ENCODE measurements around the gene SPACDR.
"Not testable (repeated sequence)": the region's sequence is repeated elsewhere in the genome, so short reads cannot be mapped to it uniquely, and the experiment has no call there.

Gene SPACDR

DNA sequence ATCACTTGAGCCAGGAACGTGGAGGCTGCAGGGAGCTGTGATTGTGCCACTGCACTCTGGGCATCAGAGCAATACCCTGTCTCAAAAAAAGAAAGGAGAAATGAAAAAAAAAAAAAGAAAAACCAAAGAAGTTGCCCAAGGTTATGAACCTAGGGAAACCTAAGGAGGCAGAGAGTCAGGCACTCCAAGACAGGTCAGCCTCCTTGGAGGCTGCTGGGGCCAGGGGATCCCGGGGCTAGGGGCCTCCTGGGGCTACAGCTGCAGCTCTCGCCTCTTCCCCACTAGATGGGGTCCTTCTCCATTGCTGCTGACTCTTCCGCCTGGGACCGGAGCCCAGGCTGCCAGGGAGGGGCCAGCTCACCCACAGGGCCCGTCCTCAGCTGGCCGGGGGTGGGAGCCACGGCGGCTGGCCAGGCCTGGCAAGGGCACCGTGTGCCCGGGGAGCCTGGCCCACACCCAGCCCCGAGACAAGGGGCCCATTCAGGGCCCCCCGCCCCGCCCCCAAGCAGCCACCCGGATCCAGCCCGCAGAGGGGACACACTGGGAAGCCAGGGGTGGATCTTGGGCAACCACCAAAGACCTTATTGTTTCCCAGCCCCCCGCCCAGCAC, 1.7 kb upstream of the SPACDR start:
- peak; percentile 78 for DNase-seq (ENCODE audit: low spot score)

DNA sequence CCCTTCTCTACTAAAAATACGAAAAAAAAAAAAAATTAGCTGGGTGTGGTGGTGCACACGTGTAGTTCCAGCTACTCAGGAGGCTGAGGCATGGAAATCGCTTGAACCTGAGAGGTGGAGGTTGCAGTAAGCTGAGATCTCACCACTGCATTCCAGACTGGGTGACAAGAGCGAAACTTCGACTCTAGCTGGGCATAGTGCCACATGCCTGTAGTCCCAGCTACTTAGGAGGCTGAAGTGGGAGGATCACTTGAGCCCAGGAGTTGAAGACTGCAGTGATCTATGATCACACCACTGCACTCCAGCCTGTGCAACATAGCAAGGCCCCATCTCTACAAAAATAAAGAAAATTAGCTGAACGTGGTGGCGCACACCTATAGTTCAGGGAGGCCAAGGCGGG, 1.2 kb upstream of the SPACDR start:
- no peak for DNase-seq (ENCODE audit: low spot score)

DNA sequence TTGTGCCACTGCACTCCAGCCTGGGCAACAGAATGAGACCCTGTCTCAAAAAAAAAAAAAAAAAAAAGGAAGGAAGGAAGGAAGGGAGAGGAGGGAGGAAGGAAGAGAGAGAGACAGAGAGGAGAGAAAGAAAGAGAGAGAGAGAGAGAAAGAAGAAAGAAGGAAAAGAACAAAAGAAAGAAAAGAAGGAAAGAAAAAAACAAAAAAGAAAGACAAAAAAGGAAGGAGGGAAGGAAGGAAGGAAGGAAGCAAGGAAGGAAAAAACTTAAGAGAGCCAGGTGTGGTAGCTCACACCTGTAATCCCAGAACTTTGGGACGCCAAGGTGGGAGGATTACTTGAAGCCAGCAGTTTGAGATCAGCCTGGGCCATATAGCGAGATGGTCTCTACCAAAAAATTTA, 731 bp upstream of the SPACDR start:
- no peak for DNase-seq (ENCODE audit: low spot score)

DNA sequence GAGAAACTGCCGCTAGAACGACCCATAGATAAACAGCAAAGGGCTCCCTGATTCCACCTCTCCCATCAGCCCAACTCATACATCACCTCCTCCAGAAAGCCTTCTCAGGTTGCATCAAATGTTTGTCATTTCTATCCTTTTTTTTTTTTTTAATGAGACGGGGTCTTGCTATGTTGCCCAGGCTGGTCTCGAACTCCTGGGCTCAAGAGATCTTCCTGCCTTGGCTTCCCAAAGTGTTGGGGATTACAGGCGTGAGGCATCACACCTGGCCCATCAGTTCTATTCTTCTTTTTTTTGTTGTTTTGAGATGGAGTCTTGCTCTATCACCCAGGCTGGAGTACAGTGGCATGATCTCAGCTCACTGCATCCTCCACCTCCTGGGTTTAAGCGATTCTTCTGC, 7.0 kb downstream of the SPACDR start:
- no peak for DNase-seq (ENCODE audit: low spot score)

DNA sequence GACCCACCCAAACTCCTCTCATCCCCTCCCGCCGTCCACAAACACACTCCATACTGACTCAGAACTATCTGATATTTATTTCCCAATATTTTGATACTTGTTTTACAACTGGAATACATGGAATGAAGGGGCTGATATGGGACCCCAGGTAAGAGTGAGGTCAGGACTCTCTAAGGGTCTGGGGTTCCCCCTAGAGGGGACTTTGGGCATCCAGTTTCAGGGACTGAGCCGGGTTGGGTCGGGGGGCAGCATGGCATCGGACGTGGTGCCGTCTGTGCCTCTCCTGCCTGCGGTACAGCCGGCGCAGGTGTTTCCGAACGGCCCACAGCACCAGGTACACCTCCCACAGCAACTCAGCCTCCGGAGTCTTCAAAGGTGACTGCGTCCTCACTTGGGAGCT, 7.5 kb downstream of the SPACDR start:
- no peak for DNase-seq (ENCODE audit: low spot score)

DNA sequence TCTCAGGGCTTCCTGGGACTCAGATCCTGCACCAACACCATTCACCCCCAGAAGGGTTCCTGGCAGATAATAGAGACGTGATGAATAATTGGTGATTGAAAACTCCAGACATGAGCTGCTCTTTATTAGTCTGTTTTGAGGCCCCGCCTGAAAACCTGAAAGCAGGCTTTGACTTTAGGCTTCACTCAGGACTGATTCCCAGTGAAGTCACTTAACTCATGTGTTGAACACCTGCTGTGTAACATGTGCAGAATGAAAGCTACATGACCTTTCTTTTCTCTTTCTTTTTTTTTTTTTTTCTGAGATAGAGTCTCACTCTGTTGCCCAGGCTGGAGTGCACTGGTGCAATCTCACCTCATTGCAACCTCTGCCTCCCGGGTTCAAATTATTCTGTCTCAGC, 8.9 kb downstream of the SPACDR start:
- no peak for DNase-seq (ENCODE audit: low spot score)

DNA sequence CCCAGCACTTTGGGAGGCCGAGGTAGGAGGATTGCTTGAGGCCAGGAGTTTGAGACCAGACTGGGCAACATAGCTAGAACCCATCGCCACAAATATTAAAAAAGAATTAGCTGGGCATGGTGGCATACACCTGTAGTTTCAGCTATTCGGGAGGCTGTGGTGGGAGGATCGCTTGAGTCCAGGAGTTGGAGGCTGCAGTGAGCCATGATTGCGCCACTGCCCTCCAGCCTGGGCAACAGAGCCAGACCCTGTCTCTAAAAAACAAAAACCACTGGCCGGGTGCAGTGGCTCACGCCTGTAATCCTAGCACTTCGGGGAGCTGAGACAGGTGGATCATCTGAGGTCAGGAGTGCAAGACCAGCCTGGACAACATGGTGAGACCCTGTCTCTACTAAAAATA, 10.2 kb downstream of the SPACDR start:
- DNase-seq (ENCODE audit: low spot score), result not testable (repeated sequence)

DNA sequence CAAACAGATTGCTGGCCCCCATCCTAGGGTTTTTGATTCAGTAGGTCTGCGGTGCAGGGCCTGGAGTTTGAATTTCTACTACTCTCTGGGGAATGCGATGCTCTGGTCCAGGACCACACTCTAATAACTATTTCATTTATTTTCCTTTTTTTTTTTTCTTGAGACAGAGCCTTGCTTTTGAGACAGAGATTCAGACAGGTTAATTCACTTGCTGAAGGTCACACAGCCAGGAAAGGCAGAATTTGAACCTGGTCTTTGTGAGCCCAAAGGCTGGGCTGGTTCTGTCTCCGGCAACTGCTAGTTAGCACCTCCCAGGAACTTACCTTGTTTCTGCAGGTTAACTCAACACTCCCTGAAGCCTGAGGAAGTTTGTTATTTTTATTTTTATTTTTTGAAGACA, 11.5 kb downstream of the SPACDR start:
- no peak for DNase-seq (ENCODE audit: low spot score)

DNA sequence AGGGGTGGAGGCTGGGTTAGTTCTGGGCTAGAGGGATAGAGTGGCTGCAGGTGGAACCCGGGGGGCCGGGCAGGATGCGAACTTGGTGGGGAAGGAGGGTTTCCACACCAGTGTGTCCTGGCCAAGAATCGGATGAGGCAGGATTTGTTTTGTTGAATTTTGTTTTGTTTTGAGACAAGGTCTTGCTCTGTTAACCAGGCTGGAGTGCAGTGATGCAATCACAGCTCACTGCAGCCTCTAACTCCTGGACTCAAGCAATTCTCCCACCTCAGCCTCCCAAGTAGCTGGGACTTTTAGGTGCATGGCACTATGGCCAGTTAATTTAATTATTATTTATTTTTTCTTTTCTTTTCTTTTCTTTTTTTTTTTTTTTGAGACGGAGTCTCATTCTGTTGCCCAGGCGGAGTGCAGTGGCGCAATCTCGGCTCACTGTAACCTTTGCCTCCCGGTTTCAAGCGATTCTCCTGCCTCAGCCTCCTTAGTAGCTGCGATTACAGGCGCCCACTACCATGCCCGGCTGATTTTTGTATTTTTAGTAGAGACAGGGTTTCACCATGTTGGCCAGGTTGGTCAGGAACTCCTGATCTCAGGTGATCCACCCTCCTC, 14.8 kb downstream of the SPACDR start:
- no peak for DNase-seq (ENCODE audit: low spot score)

DNA sequence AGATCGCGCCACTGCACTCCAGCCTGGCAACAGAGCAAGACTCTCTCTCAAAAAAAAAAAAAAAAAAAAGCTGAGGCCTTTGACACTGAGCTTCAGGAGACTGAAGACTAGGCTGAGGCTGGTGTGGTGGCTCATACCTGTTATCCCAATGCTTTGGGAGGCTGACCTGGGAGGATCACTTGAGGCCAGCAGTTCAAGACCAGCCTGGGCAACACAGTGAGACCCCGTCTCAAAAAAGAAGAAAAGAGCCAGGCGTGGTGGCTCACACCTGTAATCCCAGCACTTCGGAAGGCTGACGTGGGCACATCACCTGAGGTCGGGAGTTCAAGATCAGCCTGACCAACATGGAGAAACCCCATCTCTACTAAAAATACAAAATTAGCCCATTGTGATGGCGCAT, 16.7 kb downstream of the SPACDR start:
- not testable (repeated sequence) for DNase-seq (ENCODE audit: low spot score)

DNA sequence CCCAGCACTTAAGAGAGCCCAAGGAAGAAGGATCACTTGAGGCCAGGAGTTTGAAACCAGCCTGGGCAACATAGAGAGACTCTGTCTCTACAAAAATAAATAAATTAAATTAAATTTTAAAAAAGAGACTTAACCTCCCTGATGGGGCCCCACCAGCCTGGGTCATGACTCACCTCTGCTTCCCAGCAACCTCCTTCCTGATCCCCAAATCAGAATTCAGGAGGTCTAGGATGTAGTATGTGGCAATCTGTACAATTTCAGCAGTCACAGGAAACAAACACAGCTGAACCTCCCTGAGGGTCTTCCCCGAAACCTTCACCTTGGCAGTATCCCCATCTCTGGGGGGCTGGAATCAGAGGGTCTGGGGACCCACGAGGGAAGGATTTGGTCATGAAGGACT, 18.0 kb downstream of the SPACDR start:
- DNase-seq (ENCODE audit: low spot score), result peak; percentile 68

DNA sequence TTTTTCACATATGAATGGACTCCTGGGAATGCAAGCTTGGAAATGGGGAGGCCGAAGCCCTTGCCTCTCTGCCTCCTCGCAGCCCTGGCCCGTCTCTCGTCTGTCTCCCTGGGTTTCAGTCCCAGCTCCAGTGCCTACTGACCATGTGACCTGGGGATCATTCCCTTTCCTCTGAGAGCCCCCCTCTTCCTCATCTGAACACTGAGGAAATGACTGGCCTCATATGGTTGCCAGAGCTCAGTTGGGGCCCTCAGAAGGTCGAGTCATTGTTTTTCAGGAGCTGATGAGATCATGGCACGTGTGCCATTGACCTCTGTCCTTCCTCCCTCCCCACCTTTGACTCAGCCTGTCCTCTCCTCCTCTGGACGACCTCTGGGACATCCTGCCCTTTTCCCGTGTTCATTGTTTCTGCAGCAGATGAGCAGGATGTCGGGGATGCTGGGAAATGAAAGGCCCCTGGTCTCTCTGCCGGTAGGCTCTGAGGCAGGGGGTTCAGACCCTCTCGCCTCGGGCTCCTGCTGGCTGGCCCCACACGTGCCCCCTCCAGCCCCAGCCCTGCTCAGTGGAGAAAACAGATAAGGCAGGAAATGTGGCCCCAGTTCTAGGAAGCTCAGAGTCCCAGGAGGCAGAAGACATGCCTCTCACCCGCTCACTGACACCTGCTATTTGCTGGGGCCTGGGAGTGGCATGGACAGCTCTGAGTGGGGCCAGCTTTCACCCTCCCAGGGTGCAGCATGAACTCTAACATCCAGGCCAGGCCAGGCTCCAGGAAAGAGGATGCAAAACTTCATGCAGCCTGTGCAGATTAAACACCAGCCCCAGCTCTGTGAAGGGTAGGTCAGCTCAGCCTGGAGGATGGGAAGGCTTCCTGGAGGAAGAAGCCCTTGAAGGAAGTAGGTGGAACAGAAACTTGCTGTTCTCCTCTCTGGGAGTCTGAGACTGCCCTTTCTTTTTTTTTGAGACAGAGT, 19.5 kb downstream of the SPACDR start:
- DNase-seq (ENCODE audit: low spot score), result peak; percentile 100

DNA sequence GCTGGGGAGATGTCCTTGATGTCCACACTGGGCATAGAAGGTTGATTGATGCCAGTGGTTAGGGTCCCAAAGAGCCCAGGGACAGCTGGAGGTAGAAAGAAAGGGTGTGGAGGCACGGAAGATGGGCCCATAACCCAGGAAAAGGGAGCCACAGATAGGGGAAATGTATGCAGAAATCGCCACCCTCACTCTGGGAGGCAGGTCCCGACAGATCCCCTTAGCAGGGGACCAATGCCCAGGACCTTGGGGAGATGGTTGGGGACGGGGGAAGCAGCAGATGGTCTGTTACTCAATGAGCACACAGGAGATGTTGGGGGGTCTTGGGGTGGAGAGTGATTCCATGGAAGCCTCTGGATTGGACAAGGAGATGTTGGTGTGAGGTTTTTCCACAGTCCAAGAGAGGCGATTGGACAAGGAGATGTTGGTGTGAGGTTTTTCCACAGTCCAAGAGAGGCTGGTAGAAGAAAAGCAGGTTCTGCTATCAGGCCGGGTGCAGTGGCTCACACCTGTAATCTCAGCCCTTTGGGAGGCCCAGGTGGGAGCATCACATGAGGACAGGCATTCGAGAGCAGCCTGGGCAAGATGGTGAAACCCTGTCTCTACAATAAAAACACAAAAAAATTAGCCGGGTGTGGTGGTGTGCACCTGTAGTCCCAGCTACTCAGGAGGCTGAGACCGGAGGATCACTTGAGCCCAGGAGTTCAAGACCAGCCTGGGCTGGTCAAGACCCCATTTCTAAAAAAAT, 20.8 kb downstream of the SPACDR start:
- DNase-seq (ENCODE audit: low spot score), result no peak

DNA sequence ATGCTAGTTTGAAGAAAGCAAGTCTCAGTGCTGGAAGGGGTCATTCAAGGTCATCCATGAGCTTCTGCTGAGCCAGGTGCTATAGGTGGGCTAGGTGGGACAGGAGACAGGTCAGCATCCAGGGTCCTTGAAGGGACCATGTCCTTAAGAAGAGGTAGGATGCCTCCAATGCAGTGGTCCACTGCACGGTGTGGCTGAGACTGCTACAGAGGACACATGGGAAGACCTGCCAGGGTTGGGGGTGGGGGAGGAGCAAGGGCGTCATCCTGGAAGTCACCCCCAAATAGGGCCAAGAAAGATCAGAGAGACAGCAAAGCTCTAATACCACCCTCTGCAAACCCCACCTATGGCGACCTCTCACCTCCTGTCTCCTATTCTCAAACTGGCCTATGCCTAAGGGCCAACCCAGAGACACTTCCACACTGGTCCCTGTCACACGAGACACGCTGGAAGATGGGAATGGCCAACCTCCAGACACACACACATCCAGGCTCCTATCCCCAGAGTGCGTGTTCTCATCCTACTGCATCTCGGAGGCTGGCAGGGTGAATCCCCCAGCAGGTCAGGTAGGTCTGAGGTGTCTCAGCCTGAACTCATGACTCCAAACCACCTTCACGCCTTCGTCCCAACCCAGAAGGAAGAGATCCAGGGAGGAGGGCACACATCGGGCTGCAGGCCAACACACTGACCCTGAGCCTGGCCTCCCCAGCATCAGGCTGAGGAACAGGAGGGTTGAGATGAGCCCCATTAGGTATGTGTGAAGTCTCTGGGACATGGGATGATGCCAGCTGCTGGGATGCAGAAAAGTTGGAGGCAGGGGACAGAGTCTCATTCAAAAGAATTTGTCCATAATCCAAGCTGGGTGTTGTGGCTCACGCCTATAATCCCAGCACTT, 22.2 kb downstream of the SPACDR start:
- DNase-seq (ENCODE audit: low spot score), result no peak

DNA sequence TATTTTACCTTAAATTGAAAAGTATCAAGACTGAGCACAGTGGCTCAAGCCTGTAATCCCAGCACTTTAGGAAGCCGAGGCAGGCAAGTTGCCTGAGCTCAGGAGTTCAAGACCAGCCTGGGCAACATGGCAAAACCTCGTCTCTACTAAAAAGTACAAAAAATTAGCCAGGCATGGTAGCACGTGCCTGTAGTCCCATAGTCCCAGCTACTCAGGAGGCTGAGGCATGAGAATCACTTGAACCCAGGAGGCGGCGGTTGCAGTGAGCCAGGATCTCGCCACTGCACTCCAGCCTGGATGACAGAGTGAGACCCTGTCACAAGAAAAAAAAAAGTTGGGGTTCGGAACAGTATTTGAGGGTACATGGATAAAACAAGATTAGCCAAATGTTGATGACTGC, 24.8 kb downstream of the SPACDR start:
- DNase-seq (ENCODE audit: low spot score), result not testable (repeated sequence)

DNA sequence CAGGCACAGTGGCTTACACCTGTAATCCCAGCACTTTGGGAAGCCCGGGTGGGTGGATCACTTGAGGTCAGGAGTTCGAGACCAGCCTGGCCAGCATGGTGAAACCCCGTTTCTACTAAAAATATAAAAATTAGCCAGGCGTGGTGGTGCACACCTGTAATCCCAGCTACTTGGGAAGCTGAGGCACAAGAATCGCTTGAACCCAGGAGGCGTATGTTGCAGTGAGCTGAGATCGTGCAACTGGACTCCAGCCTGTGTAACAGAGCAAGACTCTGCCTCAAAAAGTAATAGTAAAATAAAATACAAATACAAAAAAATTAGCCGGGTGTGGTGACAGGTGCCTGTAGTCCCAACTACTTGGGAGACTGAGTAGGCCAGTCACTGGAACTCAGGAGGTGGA, 25.3 kb downstream of the SPACDR start:
- DNase-seq (ENCODE audit: low spot score), result not testable (repeated sequence)

DNA sequence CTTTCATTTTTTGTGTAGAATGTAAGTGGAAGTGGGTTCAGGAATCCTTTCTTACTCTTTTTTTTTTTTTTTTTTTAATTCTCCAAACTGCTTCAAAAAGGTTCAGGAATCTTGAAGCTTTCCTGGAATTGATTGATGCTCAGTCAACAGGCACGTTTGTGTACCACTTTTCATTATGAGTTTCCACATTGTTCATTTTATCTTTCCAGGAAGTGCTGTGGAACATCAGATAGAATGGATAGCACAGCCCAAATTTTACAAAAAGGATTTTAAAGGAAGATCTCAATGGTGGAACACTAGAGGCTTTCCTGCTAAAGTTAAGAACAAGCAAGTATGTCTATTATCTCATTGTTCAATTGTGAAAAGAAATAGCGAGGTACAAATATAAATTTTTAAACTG, 25.9 kb downstream of the SPACDR start:
- DNase-seq (ENCODE audit: low spot score), result no peak

DNA sequence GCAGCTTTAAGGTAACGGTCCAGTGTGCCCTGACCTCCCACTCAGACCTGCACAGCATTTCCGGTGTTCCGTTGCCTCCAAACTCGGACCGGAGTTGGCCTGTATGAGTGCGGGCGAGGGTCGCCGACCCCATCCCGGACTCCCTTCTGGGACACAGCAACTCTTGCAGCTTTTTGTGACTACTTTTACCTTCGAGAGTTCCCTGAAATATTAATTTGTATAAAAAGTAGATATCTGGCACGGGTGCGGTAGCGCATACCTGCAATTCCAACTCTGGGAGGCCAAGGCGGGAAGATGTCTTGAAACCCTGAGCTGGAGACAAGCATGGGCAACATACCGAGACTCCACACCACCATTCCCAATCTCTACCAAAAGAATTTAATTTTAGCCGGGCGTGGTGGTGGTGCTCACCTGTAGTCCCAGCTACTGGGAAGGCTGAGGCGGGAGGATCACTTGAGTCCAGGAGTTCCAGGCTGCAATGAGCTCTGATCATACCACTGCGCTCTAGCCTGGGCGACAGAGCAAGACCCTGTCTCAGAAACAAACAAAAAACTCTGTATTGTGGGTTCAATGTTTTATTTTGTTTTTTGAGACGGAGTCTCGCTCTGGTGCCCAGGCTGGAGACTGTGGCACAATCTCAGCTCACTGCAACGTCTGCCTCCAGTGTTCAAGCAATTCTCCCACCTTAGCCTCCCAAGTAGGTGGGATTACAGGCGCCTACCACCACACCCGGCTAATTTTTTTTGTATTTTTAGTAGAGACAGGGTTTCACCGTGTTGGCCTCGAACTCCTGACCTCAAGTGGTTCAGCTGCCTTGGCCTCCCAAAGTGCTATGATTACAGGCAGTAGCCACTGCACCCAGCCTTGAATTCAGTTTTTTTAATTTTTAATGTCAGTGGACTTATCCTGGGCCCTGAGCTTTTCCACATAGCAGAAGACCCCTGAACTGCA, 26.6 kb downstream of the SPACDR start:
- DNase-seq (ENCODE audit: low spot score), result no peak

DNA sequence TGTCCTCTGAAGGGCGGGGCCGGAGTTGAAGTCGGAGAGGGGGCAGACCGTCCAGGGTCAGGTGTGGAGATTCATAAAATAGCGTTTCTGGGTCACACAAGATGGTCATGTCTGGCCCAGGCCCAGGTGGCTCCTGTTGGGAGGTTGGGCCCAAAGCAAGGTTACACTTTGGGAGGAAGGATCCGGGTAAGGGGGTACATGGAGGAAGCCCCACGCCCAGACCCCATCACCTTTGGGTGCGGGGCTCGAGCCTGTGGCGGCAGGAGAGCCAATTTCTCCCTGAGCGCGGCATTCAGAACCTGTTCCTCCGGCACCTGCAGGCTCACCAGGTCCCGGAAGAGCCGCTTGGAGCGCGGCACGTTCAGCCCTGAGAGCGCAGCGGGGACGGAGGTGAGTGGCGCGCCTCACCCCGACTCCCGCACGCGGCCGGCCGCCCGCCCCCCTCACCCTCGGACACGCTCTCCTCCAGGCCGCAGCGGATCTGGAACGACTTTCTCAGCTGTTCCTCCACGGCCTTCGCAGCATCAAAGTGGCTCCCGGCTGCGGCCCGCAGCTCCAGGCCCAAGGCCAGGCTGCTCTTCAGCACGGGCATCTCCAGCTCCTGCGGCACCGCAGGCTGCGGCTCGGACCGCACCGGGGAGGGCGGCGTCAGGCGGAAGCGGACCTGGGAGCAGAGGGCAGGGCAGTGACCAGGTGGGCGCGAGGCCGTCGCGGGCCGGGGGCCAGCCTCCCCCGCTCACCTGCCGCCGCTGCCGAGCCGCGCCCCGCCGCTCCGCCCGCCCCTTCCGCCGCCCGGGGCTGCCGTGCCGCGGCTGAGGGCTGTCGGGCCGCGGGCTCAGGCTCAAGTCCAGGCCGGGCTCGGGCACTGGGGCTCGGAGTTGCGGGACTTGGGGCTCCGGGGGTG, 28.4 kb downstream of the SPACDR start:
- peak; percentile 61 for DNase-seq (ENCODE audit: low spot score)
